ENCODE data around the gene WDR19. TPM values are rescaled to one million over a fixed set of nuclear protein-coding genes. Genes with fewer than 3 reads are reported as not detected.
"Not testable (repeated sequence)": the region's sequence is repeated elsewhere in the genome, so short reads cannot be mapped to it uniquely, and the experiment has no call there.

WDR19 gene
- total RNA-seq, 1 donor from 2014 or later, result 28.4 TPM

- no peak for DNase-seq
- no peaks in the 10 kb centered on the region for H3K27me3 Mint-ChIP-seq
Observed at GRCh38 chr4:39170301-39170700, 12.0 kb upstream of the WDR19 start.

GRCh38 chr4:39178706-39179105, 3.6 kb upstream of the WDR19 start:
- no peaks in the 10 kb centered on the region for H3K27me3 Mint-ChIP-seq
- DNase-seq (no peak), ATAC-seq (ENCODE audit: low read depth) (no peak)
- intact Hi-C loops (cut with micrococcal nuclease), result no loop called here
- CTCF ChIA-PET, result no interaction called here
- no peaks in the 10 kb centered on the region for H3K36me3 Mint-ChIP-seq (ENCODE audit: low read depth)
- no peak overlapping the region for H3K4me3 Mint-ChIP-seq
- POLR2A ChIA-PET, result no interaction called here
- H3K9me3 Mint-ChIP-seq, result no peaks in the 10 kb centered on the region
- H3K4me1 Mint-ChIP-seq, result peaks cover 6% of the 10 kb centered on the region
- H3K27ac Mint-ChIP-seq, result no peak overlapping the region
- TF ChIP-seq CTCF (IDR thresholded peaks at IDR 0.05), result no peak

More at GRCh38 chr4:39170301-39170700, 12.0 kb upstream of the WDR19 start:
- H3K27ac Mint-ChIP-seq, result no peak overlapping the region
- intact Hi-C loops (cut with micrococcal nuclease), result no loop called here
- peaks cover 2% of the 10 kb centered on the region for H3K9me3 Mint-ChIP-seq
- no peaks in the 10 kb centered on the region for H3K36me3 Mint-ChIP-seq (ENCODE audit: low read depth)
- POLR2A ChIA-PET, result no interaction called here
- ATAC-seq (ENCODE audit: low read depth), result no peak
- H3K4me1 Mint-ChIP-seq, result peaks cover 45% of the 10 kb centered on the region
- TF ChIP-seq CTCF (IDR thresholded peaks at IDR 0.05), result no peak
- CTCF ChIA-PET, result no interaction called here
- H3K4me3 Mint-ChIP-seq, result no peak overlapping the region

- Mint-ChIP-seq H3K4me3 (no peak overlapping the region), H3K27ac (no peak overlapping the region), H3K27me3 (no peaks in the 10 kb centered on the region), H3K4me1 (peaks cover 7% of the 10 kb centered on the region), H3K9me3 (no peaks in the 10 kb centered on the region), H3K36me3 (ENCODE audit: low read depth) (no peaks in the 10 kb centered on the region)
- CTCF ChIA-PET, result interaction anchor here (1.2 kb wide), 1 partner anchor 44 kb away, joined by 3 read pairs; no protein-coding TSS in a partner anchor
- DNase-seq (no peak), ATAC-seq (ENCODE audit: low read depth) (no peak)
- no peak for TF ChIP-seq CTCF (IDR thresholded peaks at IDR 0.05)
- POLR2A ChIA-PET, result no interaction called here
- intact Hi-C loops (cut with micrococcal nuclease), result loop anchor here (5.0 to 10.0 kb wide), 4 partner anchors 173 to 1352 kb away; partner anchors contain the start of genes PGM2, RFC1 and SMIM14
Observed at GRCh38 chr4:39179681-39180080, 2.6 kb upstream of the WDR19 start.

GRCh38 chr4:39180629-39181028, 1.7 kb upstream of the WDR19 start:
- H3K4me1 Mint-ChIP-seq; ATAC-seq (ENCODE audit: low read depth); H3K27ac Mint-ChIP-seq; H3K27me3 Mint-ChIP-seq; H3K9me3 Mint-ChIP-seq; H3K4me3 Mint-ChIP-seq; H3K36me3 Mint-ChIP-seq (ENCODE audit: low read depth); DNase-seq: not testable (repeated sequence)
- ChIA-PET CTCF (interaction anchor here (1.2 to 2.7 kb wide), 2 partner anchors 45 to 278 kb away, joined by 3 to 13 read pairs; no protein-coding TSS in a partner anchor), POLR2A (interaction anchor here (2.2 kb wide), 1 partner anchor 14 kb away, joined by 20 read pairs; no protein-coding TSS in a partner anchor)
- intact Hi-C loops (cut with micrococcal nuclease), result loop anchor here (5.0 to 10.0 kb wide), 4 partner anchors 172 to 1353 kb away; partner anchors contain the start of genes PGM2, RFC1 and SMIM14

- ATAC-seq (ENCODE audit: low read depth), result no peak
- CTCF ChIA-PET, result interaction anchor here (0.9 to 2.7 kb wide), 8 partner anchors 13 to 399 kb away, joined by 3 to 13 read pairs (median 4); partner anchors contain the start of gene TLR10
- Mint-ChIP-seq H3K9me3 (no peaks in the 10 kb centered on the region), H3K27me3 (no peaks in the 10 kb centered on the region), H3K27ac (no peak overlapping the region), H3K36me3 (ENCODE audit: low read depth) (peaks cover 3% of the 10 kb centered on the region), H3K4me1 (peaks cover 7% of the 10 kb centered on the region), H3K4me3 (no peak overlapping the region)
- intact Hi-C loops (cut with micrococcal nuclease), result loop anchor here (5.0 to 10.0 kb wide), 4 partner anchors 171 to 1354 kb away; partner anchors contain the start of genes PGM2, RFC1 and SMIM14
- POLR2A ChIA-PET, result interaction anchor here (0.6 to 2.2 kb wide), 10 partner anchors 13 to 653 kb away, joined by 3 to 20 read pairs (median 5); partner anchors contain the start of genes LIAS and RPL9
- TF ChIP-seq CTCF (IDR thresholded peaks at IDR 0.05), result no peak
- DNase-seq, result no peak
Observed at GRCh38 chr4:39181520-39181904, 817 bp upstream of the WDR19 start.
